IPS DF 6.9 (cell line): ENCODE measurements around the gene PLCD3.
A peak's percentile ranks its signal among the peaks of the same experiment; 100 is the strongest.

Experiments used
- DNase-seq: peaks from one replicate; pipeline ENCODE4 v3.0.0-alpha.2; 2013; ENCODE audit warnings: low read depth, low spot score
- H3K27ac ChIP-seq: one replicate; pipeline ENCODE4 v1.5.1; 2013; ENCODE audit warnings: low read length, control low read depth
- H3K27me3 ChIP-seq: 2 replicates; pipeline ENCODE4 v1.6.1; 2013; ENCODE audit warnings: mild to moderate bottlenecking, low read length; ENCODE audit not compliant: control insufficient read depth, insufficient read depth
- H3K36me3 ChIP-seq: 2 replicates; pipeline ENCODE4 v1.6.1; 2013; ENCODE audit warnings: low read length; ENCODE audit not compliant: control insufficient read depth, insufficient read depth
- H3K4me1 ChIP-seq: 2 replicates; pipeline ENCODE4 v1.6.1; 2013; ENCODE audit warnings: low read length; ENCODE audit not compliant: control insufficient read depth, insufficient read depth
- H3K4me3 ChIP-seq: 2 replicates; pipeline ENCODE4 v1.5.1; 2013; ENCODE audit warnings: mild to moderate bottlenecking, low read length
- H3K9me3 ChIP-seq: 2 replicates; pipeline ENCODE4 v1.6.1; 2013; ENCODE audit warnings: low read length, inconsistent platforms; ENCODE audit not compliant: control insufficient read depth, insufficient read depth
- WGBS: extraction: QIAGEN DNeasy Blood & Tissue Kit; methylation state at CpG from one replicate; pipeline ENCODE4 v1.1.7; 2013; ENCODE audit warnings: mixed read lengths, missing lambda C conversion rate; ENCODE audit not compliant: insufficient read length, insufficient coverage; 5-methylcytosine and 5-hydroxymethylcytosine counted together

The PLCD3 gene

DNA sequence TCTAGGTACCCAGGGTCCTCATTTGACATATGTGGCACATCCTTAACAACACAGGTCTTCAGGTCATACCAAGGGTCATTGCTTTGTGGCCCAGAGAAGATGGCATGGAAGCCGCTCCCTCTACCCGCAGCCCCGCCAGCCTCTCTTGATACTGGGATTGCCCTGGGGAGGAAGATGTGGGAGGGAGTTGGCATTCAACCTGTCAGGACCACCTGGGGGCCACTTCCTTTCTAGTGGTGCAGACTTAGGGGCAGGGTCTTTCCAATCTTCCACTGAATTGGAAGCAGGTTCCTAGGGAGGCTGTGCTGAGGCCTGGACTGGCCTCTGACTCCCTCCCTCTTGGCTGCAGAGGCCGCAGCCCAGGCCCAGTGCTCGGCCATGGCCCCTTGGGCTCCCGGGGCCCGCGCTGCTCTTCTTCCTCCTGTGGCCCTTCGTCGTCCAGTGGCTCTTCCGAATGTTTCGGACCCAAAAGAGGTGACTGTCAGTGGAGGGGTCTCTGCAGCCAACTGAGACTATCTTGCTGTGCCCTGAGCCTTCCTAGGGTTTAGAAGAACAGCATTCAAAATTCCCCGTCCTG, 10.9 kb upstream of the PLCD3 start:
- Histone ChIP-seq H3K4me1 (peaks cover 5% of the 10 kb centered on the region), H3K27me3 (no peaks in the 10 kb centered on the region), H3K9me3 (no peaks in the 10 kb centered on the region), H3K27ac (no peak overlapping the region), H3K4me3 (peak overlapping the region; percentile 62; the same call in 1 of the 2 replicates), H3K36me3 (no peaks in the 10 kb centered on the region)
- WGBS = no CpG with 5 or more reads among the region's 13 CpGs
- no peak for DNase-seq

- H3K27ac ChIP-seq = no peak overlapping the region
- H3K36me3 ChIP-seq = peaks cover 3% of the 10 kb centered on the region; the same call in 1 of the 2 replicates
- H3K27me3 ChIP-seq = no peaks in the 10 kb centered on the region
- H3K4me3 ChIP-seq = no peak overlapping the region
- H3K9me3 ChIP-seq = no peaks in the 10 kb centered on the region
- WGBS = no CpG with 5 or more reads among the region's 4 CpGs
- H3K4me1 ChIP-seq = no peaks in the 10 kb centered on the region; the same call in 1 of the 2 replicates
- DNase-seq = no peak
These were observed 7.2 kb upstream of the PLCD3 start for GRCh38 chr17:45139533-45139920.

- no peaks in the 10 kb centered on the region for H3K27me3 ChIP-seq
- H3K27ac ChIP-seq = no peak overlapping the region
- WGBS = no CpG with 5 or more reads among the region's 14 CpGs
- no peaks in the 10 kb centered on the region for H3K9me3 ChIP-seq
- DNase-seq = no peak
- peaks cover 3% of the 10 kb centered on the region; the same call in 1 of the 2 replicates for H3K36me3 ChIP-seq
- H3K4me3 ChIP-seq = no peak overlapping the region
- no peaks in the 10 kb centered on the region; the same call in 1 of the 2 replicates for H3K4me1 ChIP-seq
These were observed 6.7 kb upstream of the PLCD3 start for GRCh38 chr17:45138911-45139532.

DNA sequence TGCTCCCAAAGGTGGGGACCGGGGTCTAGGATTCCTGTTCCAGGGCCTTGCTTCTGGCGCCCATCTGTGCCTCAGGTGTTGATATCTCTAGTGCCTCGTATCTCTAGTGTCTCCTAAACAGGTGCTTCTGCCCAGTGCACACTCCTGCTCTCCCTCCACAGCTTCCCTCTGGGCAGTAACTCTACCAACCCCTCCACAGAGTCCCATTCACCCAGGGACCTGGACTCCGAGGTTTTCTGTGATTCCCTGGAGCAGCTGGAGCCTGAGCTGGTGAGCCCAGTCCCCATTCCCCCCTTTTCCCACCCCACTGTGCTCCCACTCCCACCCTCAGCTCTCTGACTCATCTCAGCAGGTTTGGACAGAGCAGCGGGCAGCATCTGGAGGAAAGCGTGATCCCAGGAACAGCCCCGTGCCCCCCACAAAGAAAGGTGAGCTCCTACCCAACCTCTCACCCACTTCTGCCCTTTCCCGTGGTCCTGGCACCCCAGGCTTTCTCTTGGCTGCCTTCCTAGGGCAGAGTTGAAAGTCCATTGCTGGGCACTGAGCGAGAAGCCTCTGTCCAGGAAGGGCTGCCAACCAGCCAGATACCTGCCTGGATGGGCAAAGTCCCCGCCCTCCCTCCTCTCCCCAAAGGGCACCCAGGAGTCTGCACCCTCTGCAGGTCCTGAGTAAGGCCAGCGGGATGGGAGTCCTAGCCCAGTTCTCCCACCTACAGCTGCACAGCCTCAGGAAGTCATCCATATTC, 5.4 kb upstream of the PLCD3 start:
- DNase-seq = no peak
- Histone ChIP-seq H3K27me3 (no peaks in the 10 kb centered on the region), H3K27ac (no peak overlapping the region), H3K36me3 (peaks cover 3% of the 10 kb centered on the region; the same call in 1 of the 2 replicates), H3K4me1 (no peaks in the 10 kb centered on the region), H3K9me3 (no peaks in the 10 kb centered on the region), H3K4me3 (no peak overlapping the region)
- WGBS = no CpG with 5 or more reads among the region's 11 CpGs

GRCh38 chr17:45136846-45137560, 4.7 kb upstream of the PLCD3 start:
- Histone ChIP-seq H3K4me3 (no peak overlapping the region), H3K27me3 (no peaks in the 10 kb centered on the region), H3K4me1 (no peaks in the 10 kb centered on the region), H3K27ac (no peak overlapping the region), H3K36me3 (peaks cover 3% of the 10 kb centered on the region; the same call in 1 of the 2 replicates), H3K9me3 (no peaks in the 10 kb centered on the region)
- no peak for DNase-seq
- WGBS = no CpG with 5 or more reads among the region's 12 CpGs

- no peaks in the 10 kb centered on the region for H3K27me3 ChIP-seq
- DNase-seq = no peak
- H3K36me3 ChIP-seq = peaks cover 3% of the 10 kb centered on the region; the same call in 1 of the 2 replicates
- H3K4me3 ChIP-seq = peak overlapping the region; percentile 42; the same call in 1 of the 2 replicates
- H3K9me3 ChIP-seq = no peaks in the 10 kb centered on the region
- WGBS = no CpG with 5 or more reads among the region's 21 CpGs
- no peaks in the 10 kb centered on the region for H3K4me1 ChIP-seq
- no peak overlapping the region for H3K27ac ChIP-seq
These were observed 3.9 kb upstream of the PLCD3 start for GRCh38 chr17:45135978-45136791.

- peak; percentile 96 for DNase-seq
- no CpG with 5 or more reads among the region's 40 CpGs for WGBS
- H3K9me3 ChIP-seq = no peaks in the 10 kb centered on the region
- peaks cover 3% of the 10 kb centered on the region; the same call in 1 of the 2 replicates for H3K36me3 ChIP-seq
- peak within 1 kb of the TSS; percentile 42; the same call in 1 of the 2 replicates for H3K4me3 ChIP-seq
- H3K4me1 ChIP-seq = no peaks in the 10 kb centered on the region
- no peak within 1 kb of the TSS for H3K27ac ChIP-seq
- H3K27me3 ChIP-seq = no peaks in the 10 kb centered on the region
These were observed 3.1 kb upstream of the PLCD3 start, which contains the start of gene ACBD4 for GRCh38 chr17:45135192-45135977. TSS of gene ACBD4 (plus strand) at chr17:45135687. CDS start at chr17:45136145, 458 bp downstream.

- Histone ChIP-seq H3K9me3 (no peaks in the 10 kb centered on the region), H3K4me3 (peak overlapping the region; percentile 34; the same call in 1 of the 2 replicates), H3K4me1 (no peaks in the 10 kb centered on the region), H3K36me3 (peaks cover under 1% of the 10 kb centered on the region; the same call in 1 of the 2 replicates), H3K27ac (no peak overlapping the region), H3K27me3 (no peaks in the 10 kb centered on the region)
- WGBS = no CpG with 5 or more reads among the region's 71 CpGs
- DNase-seq = no peak
These were observed 503 bp upstream of the PLCD3 start for GRCh38 chr17:45132572-45133463.
